NCI-H1048 (cell line): ENCODE results near the gene SPAG7.
"Not testable (repeated sequence)": the region's sequence is repeated elsewhere in the genome, so short reads cannot be mapped to it uniquely, and the experiment has no call there.

Experiments
- DNase-seq: peaks from one replicate; lab custom pipeline; 2025; lab: John Stamatoyannopoulos, UW

The SPAG7 gene

DNA sequence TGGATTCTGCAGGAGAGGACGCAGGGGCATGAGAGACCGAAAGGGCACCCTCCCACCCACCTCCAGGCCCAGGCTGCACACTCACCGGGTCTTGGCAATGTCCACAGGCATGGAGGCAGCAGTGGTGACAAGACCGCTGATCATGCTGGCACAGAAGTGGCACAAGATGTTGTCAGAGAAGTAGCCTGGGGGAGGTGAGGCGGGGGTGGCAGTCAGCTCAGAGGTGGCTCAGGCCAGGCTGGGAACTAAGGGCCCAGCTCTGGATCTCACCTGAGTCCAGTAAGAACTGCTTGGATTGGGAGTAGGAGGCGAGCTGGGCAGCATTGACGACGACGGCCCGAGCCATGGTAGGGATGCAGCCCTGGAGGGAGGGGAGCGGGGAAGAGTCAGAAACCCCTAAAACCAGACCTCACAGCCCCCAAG, 29.5 kb downstream of the SPAG7 start:
- DNase-seq, result no peak

DNA sequence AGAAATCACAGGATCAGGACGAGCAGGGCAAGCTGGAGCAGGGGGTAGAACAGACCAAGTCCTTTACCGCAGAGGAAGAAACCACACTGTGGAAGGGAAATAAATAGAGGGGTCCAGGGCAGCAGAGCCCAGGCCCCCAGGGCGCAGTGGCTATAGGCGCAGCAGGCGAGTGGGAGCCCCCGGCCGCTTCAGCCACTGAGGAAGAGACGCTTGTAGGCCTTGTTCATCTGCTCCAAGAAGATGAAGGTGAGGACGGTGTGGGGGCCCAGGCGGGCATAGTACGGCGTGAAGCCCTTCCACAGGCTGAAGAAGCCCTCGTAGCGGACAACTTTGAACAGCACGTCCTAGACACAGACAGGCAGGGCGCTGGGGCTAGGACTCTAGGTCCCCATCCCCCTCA, 30.1 kb downstream of the SPAG7 start:
- no peak for DNase-seq

DNA sequence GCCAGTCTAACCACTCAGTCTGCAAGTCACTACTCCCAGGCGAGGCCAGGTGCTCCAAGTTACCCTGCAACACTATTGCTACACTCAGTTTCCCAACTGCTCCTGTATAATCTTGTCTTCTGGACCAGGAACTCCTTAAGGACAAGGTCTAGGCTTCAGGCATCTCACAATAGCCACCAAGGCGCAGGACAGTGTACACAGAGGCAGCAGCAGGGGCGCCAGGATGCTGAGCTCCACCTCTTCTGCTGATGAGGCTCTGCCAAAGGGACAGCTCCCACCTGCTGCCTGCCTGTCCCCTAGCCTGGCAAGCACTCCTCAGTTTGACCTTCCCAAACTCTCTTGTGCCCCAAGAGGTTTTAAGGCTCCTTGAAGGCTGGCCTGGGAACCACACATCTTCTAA, 31.2 kb downstream of the SPAG7 start:
- no peak for DNase-seq

DNA sequence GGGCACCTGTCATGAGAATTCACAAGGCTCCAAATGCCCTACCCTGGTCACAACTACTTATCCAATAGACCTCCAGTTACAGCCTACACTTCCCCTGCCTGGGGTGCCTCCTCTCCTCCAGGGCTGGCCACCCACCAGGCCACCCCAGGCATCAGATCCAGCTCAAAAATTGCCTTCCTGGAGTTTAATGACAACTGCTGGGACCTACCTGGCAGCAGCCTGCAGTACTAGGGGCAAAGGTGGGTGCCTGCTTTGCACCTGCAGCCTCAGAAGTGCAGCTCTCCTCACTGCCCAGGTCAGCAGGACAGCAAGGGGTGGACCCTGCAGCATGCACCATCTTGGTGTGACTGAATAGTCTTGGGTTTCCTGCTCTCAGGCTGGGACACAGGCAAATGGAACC, 32.0 kb downstream of the SPAG7 start:
- no peak for DNase-seq

DNA sequence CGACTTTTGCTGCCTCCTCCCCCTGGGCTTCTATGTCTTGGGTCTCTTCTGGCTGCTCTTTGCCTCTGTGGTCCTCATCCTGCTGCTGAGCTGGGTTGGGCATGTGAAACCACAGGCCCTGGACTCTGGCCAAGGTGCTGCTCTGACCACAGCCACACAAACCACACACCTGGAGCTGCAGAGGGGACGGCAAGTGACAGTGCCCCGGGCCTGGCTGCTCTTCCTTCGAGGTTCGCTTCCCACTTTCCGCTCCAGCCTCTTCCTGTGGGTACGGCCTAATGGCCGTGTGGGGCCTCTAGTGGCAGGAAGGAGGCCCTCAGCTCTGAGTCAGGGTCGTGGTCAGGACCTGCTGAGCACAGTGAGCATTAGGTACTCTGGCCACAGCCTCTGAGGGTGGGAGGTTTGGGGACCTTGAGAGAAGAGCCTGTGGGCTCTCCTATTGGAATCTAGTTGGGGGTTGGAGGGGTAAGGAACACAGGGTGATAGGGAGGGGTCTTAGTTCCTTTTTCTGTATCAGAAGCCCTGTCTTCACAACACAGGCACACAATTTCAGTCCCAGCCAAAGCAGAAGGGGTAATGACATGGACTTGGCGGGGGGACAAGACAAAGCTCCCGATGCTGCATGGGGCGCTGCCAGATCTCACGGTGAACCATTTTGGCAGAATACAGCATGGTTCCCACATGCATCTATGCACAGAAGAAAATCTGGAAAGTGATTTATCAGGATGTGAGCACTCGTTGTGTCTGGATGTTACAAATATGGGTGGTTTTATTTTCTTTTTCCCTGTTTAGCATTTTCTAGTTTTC, 33.2 kb downstream of the SPAG7 start:
- DNase-seq, result no peak

DNA sequence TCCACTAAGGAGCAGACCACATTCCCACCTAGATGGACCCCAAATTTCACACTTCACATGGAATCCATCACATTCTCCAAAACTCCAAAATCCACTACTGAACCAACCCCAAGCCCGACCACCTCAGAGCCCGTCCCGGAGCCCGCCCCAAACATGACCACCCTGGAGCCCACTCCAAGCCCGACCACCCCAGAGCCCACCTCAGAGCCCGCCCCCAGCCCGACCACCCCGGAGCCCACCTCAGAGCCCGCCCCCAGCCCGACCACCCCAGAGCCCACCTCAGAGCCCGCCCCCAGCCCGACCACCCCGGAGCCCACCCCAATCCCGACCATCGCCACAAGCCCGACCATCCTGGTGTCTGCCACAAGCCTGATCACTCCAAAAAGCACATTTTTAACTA, 34.0 kb downstream of the SPAG7 start:
- no peak for DNase-seq

DNA sequence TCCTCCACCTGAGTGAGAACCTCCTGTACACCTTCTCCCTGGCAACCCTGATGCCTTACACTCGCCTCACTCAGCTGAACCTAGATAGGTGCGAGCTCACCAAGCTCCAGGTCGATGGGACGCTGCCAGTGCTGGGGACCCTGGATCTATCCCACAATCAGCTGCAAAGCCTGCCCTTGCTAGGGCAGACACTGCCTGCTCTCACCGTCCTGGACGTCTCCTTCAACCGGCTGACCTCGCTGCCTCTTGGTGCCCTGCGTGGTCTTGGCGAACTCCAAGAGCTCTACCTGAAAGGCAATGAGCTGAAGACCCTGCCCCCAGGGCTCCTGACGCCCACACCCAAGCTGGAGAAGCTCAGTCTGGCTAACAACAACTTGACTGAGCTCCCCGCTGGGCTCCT, 34.9 kb downstream of the SPAG7 start:
- no peak for DNase-seq

DNA sequence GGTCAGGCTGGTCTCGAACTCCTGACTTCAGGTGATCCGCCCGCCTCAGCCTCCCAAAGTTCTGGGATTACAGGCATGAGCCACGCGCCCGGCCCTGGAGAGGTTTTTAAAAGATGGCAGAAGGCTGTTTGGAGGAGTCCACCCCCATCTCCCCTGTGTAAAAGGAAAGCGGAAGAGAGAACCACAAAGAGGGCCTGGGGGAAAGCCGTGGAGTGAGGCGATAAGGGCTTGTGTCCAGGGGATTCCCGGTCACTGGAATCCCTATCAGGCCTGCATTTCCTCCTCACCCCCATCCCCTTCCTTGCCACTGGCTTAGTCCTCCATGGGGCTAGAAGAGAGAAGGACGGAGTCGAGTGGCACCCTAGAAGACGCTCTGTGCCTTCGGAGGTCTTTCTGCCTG, 35.7 kb downstream of the SPAG7 start, which contains the start of gene GP1BA:
Gene GP1BA, plus strand, starts transcription at position 315 of the 400 bp plus-strand sequence. CDS start 328 bp downstream, outside the sequence.
- DNase-seq, result no peak

DNA sequence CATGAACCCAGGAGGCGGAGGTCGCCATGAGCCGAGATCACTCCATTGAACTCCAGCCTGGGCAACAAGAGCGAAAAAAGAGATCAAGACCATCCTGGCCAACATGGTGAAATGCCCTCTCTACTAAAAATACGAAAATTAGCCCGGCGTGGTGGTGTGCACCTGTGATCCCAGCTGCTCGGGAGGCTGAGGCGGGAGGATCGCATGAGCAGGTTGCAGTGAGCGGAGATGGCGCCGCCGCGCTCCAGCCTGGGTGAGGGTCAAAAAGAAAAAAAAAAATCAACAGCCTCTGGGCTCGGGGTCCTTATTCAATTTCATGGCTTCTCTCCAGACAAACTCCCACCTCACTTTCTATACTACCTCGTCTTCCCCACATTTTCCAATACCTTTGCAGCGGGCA, 38.7 kb downstream of the SPAG7 start:
- DNase-seq, result no peak

DNA sequence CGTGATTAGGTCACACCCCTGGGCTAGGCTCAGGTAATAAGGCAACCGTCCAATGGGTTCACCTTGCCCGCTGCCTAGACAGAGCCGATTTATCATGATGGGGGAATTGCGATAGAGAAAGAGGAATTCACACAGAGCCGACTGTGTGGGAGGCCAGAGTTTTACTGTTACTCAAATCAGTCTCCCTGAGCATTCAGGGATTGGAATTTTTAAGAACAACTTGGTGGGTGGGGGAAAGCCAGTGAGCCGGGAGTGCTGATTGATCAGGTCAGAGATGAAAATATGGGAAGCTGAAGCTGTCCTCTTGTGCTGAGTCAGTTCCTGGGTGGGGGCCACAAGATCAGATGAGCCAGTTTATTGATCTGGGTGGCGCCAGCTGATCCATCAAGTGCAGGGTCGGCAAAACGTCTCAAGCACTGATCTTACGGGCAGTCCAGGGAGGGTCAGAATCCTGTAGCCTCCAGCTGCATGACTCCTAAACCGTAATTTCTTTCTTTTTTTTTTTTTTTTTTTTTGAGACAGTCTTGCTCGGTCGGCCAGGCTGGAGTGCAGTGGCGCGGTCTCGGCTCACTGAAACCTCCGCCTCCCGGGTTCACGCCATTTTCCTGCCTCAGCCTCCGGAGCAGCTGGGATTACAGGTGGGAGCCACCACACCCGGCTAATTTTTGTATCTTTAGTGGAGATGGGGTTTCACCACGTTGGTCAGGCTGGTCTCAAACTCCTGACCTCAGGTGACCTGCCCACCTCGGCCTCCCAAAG, 40.9 kb downstream of the SPAG7 start:
- not testable (repeated sequence) for DNase-seq

DNA sequence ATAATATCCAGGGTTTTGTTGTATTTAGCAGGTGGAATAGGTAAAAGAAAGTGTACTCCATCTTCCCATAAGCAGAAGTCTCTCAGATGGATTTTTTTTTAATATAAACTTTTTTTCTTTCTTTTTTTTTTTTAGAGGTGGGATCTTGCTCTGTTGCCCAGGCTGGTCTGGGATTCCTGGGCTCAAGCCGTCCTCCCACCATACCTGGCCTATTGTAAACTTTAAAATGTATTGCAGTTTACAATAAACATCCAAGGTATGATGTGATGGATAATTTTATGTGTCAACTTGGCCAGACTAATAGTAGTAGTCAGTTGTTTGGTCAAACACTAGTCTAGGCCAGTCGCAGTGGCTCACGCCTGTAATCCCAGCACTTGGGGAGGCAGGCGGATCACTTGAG, 46.3 kb downstream of the SPAG7 start:
- no peak for DNase-seq

DNA sequence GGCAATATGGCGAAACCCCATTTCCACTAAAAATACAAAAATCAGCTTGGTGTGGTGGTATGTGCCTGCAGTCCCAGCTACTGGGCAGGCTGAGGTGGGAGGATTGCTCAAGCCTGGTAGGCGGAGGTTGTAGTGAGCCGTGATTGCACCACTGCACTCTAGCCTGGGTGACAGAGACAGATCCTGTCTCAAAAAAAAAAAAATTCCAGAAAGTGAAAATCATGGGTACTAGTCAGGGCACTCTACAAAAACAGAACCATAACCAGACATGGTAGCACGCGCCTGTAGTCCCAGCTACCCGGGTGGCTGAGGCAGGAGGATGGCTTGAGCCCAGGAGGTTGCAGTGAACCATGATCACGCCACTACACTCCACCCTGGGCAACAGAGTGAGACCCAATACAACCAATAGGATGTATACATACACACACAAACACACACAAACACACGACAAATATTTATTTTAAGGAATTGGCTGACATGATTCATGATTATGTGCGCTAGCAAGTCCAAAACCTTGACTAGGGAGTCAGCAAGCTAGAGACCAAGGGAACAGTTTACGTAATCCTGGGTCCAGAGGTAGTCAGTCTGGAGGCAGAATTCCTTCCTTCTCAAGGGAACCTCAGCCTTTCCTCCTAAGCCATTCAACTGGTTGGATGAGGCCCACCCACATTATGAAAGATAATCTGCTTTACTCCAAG, 47.1 kb downstream of the SPAG7 start:
- DNase-seq, result no peak

DNA sequence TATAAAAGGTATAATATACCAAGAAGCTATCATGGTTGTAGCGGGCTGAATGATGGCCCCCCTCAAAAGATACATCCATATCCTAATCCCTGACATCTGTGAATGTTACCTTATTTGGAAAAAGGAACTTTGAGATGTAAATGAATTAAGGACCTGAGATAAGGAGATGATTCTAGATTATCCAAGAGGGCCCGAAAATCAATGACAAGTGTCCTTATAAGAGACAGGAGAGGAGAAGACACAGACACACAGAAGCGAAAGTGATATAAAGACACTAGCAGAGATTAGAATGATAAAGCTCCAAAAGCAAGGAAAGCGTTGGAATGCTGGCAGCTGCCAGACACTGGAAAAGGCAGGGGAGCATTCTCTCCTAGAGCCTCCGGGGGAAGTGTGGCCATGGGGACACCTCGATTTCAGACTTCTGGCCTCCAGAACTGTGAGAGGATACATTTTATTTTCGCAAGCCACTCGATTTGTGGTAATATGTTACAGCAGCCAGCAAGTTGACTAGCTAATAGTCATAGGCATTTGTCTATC, 48.0 kb downstream of the SPAG7 start:
- no peak for DNase-seq

DNA sequence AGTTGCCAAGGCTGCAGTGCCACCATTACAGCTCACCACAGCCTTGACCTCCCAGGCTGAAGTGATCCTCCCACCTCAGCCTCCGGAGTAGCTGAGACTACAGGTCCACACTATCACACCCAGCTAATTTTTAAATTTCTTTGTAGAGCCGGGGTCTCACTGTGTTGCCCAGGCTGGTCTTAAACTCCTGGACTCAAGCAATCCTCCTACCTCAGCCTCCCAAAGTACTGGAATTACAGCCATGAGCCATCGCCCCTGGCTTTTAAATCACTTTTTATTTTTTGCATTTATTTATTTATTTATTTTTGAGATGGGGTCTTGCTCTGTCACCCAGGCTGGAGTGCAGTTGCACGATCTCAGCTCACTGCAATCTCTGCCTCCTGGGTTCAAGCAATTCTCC, 53.1 kb downstream of the SPAG7 start:
- DNase-seq, result not testable (repeated sequence)

DNA sequence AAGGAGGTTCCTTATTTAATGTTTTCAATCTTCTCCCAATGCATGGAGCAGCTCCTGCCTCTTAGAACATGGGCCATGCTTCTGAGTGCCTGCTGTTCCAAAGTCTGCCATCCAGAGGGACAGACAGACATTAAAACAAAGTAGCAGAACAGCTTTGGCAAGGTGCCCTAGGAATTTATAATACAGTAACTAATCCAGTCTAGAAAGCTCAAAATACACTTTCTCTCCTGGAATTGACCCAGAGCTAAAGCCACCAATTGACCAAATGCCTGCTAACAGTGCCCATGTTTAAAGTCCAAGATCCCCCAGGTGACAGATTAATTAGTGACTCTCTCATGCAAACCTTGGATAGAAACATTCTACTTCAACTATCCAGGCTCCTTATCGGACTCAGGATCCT, 53.6 kb downstream of the SPAG7 start:
- no peak for DNase-seq
